ENCODE data around the gene FLT1.

FLT1 gene

DNA sequence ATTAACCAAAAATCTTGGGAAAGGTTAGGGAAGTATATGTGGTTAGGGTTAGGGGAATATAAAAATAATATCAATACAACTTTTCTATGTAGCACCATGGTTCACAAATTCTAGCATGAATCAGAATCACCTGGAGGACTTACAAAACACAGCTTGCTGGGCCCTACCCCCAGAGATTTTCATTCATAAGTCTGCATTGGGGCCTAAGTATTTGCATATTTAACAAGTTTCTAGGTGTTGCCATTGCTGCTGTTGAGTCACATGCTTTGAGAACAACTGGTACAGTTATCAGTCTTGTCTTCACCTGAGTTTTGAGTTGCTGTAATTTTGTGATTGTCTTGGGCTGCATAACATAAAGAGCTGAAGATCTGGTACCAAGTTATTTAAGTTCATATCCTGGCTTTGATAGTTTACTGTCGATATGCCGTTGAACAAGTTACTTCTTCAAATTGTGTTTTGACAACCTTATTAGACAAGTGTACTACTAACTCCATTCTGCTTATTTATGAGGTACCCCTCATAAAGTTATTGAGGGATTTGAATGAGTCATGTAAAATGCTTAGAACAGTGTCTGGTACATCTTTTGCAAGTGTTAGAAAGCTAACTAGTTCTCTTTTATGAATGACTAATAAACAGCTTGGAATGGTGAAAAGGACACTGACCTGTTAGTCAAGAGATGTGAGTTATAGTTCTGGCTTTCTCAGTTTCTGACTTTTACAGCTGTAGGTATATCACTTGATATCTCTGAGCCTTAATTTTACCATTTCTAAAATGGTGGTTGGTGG, 223.7 kb downstream of the FLT1 start:
- TF ChIP-seq, protein P1, sequence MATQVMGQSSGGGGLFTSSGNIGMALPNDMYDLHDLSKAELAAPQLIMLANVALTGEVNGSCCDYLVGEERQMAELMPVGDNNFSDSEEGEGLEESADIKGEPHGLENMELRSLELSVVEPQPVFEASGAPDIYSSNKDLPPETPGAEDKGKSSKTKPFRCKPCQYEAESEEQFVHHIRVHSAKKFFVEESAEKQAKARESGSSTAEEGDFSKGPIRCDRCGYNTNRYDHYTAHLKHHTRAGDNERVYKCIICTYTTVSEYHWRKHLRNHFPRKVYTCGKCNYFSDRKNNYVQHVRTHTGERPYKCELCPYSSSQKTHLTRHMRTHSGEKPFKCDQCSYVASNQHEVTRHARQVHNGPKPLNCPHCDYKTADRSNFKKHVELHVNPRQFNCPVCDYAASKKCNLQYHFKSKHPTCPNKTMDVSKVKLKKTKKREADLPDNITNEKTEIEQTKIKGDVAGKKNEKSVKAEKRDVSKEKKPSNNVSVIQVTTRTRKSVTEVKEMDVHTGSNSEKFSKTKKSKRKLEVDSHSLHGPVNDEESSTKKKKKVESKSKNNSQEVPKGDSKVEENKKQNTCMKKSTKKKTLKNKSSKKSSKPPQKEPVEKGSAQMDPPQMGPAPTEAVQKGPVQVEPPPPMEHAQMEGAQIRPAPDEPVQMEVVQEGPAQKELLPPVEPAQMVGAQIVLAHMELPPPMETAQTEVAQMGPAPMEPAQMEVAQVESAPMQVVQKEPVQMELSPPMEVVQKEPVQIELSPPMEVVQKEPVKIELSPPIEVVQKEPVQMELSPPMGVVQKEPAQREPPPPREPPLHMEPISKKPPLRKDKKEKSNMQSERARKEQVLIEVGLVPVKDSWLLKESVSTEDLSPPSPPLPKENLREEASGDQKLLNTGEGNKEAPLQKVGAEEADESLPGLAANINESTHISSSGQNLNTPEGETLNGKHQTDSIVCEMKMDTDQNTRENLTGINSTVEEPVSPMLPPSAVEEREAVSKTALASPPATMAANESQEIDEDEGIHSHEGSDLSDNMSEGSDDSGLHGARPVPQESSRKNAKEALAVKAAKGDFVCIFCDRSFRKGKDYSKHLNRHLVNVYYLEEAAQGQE (IDR thresholded peaks at IDR 0.05; ENCODE audit: insufficient read depth in 1 of 2, low read depth in 2 of 2, low read length in 2 of 2), result no peak
- TF ChIP-seq TAF1 (IDR thresholded peaks at IDR 0.05; ENCODE audit: borderline replicate concordance, insufficient read depth, low read length) (no peak), POLR2AphosphoS5 (IDR thresholded peaks at IDR 0.05; ENCODE audit: low read depth, low read length) (no peak), FOXP2 (optimal IDR thresholded peaks at IDR 0.05; ENCODE audit: borderline replicate concordance, extremely low read depth, extremely low read length, insufficient read depth) (no peak), SIN3A (IDR thresholded peaks at IDR 0.05; ENCODE audit: borderline replicate concordance, insufficient read depth, low read length) (no peak)

DNA sequence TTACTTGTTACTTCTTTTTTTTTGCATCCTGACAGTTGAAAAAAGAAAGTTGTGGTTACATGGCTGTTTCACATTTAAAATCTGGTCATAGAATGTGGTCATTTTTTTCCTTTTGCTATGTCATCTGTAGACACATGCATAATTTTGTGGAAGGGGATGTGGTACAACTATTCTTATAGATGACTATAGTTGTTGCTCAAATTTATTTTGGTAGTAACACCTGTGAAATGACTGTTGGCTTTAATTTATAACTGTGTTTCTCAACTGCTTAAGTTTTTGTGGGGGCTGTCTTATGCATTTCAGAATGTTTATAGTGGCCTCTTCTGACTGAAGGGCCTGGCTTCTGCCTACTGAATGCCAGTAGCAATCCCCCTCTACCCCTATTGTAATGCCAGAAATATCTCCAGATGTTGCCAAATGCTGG, 226.1 kb downstream of the FLT1 start:
- TF ChIP-seq POLR2AphosphoS5 (IDR thresholded peaks at IDR 0.05; ENCODE audit: low read depth, low read length), result no peak
- no peak for TF ChIP-seq TAF1 (IDR thresholded peaks at IDR 0.05; ENCODE audit: borderline replicate concordance, insufficient read depth, low read length)
- TF ChIP-seq FOXP2 (optimal IDR thresholded peaks at IDR 0.05; ENCODE audit: borderline replicate concordance, extremely low read depth, extremely low read length, insufficient read depth), result no peak
- TF ChIP-seq SIN3A (IDR thresholded peaks at IDR 0.05; ENCODE audit: borderline replicate concordance, insufficient read depth, low read length), result no peak
- TF ChIP-seq, protein P1 (IDR thresholded peaks at IDR 0.05; ENCODE audit: insufficient read depth in 1 of 2, low read depth in 2 of 2, low read length in 2 of 2), result no peak

DNA sequence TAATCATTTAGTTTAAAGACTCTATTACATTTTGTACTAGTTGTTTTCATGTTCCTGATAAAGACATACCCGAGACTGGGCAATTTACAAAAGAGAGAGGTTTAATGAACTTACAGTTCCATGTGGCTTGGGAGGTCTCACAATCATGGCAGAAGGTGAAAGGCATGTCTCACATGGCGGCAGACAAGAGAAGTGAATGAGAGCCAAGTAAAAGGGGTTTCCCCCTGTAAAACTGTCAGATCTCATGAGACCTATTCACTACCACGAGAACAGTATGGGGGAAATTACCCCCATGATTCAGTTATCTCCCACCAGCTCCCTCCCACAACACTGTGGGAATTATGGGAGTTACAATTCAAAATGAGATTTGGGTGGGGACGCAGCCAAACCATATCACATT, 227.4 kb downstream of the FLT1 start:
- no peak for TF ChIP-seq TAF1 (IDR thresholded peaks at IDR 0.05; ENCODE audit: borderline replicate concordance, insufficient read depth, low read length)
- no peak for TF ChIP-seq FOXP2 (optimal IDR thresholded peaks at IDR 0.05; ENCODE audit: borderline replicate concordance, extremely low read depth, extremely low read length, insufficient read depth)
- no peak for TF ChIP-seq POLR2AphosphoS5 (IDR thresholded peaks at IDR 0.05; ENCODE audit: low read depth, low read length)
- TF ChIP-seq, protein P1 (IDR thresholded peaks at IDR 0.05; ENCODE audit: insufficient read depth in 1 of 2, low read depth in 2 of 2, low read length in 2 of 2), result no peak
- no peak for TF ChIP-seq SIN3A (IDR thresholded peaks at IDR 0.05; ENCODE audit: borderline replicate concordance, insufficient read depth, low read length)

DNA sequence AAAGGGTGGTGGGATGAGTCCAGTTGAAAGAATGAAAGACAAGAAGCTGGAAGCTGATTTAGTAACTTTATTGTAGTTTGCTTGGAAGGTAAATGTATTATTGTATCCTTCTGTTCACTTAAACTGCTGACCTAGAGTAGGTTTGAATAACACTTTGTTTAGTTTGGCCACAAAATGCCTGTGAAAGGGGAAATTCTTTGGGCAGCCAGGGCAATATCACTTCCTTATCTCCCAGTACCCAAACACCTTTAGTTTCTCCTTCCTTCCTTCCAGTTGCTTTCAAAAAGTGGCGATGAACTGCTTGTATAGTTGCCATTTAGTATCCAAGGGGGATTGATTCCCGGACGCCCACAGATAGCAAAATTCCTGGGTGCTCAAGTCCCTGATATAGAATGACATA, 236.5 kb downstream of the FLT1 start:
- TF ChIP-seq, protein P1 (IDR thresholded peaks at IDR 0.05; ENCODE audit: insufficient read depth in 1 of 2, low read depth in 2 of 2, low read length in 2 of 2), result no peak
- TF ChIP-seq SIN3A (IDR thresholded peaks at IDR 0.05; ENCODE audit: borderline replicate concordance, insufficient read depth, low read length) (no peak), POLR2AphosphoS5 (IDR thresholded peaks at IDR 0.05; ENCODE audit: low read depth, low read length) (no peak), TAF1 (IDR thresholded peaks at IDR 0.05; ENCODE audit: borderline replicate concordance, insufficient read depth, low read length) (no peak), FOXP2 (optimal IDR thresholded peaks at IDR 0.05; ENCODE audit: borderline replicate concordance, extremely low read depth, extremely low read length, insufficient read depth) (no peak)
